Jurkat, Clone E6-1 (cell line): ENCODE data around the gene MAPKAPK3.

Experiments used
- DNase-seq: peaks from one replicate; pipeline ENCODE4 v3.0.0-alpha.2; 2011; ENCODE audit warnings: low read depth, low spot score
- H3K4me3 ChIP-seq: 2 replicates; pipeline ENCODE4 v1.5.1; 2011; ENCODE audit warnings: mild to moderate bottlenecking, low read length, control low read depth, moderate library complexity

The MAPKAPK3 gene

DNA sequence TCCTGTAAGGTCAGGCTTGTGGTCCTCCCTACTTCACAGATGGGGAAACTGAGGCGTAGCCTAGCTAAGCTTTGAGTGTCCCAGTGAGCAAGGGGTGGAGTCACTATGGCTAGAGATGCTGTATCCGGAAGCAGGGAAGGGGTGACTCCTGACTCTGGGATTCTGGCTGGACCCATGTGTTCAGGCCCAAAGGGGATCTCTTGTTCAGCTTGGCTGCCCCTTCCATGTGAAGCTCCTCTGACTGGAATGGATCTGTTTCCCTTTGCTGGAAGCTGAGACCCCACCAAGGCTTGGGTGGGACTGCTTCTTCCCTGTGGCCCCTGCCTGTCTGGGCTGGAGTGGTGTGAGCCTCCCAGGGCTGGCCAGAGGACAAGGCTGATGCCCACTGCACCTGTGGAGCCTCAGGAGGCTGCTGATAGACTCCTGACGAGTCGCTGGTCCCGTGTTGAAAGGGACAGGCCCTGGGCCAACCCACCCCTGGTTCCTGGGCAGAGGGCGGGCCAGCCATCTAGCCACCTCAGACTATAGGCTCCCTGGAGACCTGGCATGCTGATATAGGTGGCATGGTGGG is 1.0 kb downstream of the MAPKAPK3 start:
- DNase-seq, result no peak
- peak overlapping the region; percentile 96 for H3K4me3 ChIP-seq

DNA sequence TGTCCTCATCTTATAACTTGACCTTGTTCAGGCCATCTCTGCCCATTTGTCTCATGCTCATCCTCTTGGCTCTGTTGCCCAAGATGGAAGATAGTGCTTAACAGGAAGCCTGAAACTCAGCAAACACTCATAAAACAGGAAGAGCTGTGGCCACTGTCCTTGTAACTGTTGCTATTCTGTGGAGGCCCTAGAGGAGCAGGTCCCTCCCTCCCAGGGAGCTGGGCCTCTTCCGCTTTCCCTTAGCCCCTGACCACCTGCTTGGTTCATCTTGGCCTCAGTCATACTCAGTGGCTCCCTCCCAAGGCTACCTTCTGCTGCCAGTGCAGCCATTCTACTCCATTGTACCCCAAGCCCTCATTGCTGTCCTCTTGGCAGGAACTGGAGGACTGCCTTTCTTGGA is 3.5 kb downstream of the MAPKAPK3 start:
- peak overlapping the region; percentile 25 for H3K4me3 ChIP-seq
- no peak for DNase-seq

DNA sequence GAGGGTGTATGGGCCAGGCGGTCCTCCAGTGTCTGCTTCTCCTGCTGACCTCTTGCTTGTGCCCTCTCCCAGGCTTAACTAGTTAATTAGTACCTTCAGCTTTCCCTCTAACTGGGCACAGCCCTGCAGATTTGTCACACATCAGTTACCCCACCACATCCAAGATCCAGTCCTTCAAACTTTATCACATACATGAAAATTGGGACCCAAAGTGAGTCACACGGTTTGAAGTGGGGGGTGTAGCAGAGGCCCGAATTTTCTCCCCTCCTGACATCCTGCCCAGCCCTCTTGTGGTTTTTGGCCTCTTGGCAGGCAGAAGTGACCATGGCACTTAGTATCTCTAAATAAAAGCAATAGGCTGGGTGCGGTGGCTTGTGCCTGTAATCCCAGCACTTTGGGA is 3.9 kb downstream of the MAPKAPK3 start:
- DNase-seq, result no peak
- H3K4me3 ChIP-seq, result no peak overlapping the region

DNA sequence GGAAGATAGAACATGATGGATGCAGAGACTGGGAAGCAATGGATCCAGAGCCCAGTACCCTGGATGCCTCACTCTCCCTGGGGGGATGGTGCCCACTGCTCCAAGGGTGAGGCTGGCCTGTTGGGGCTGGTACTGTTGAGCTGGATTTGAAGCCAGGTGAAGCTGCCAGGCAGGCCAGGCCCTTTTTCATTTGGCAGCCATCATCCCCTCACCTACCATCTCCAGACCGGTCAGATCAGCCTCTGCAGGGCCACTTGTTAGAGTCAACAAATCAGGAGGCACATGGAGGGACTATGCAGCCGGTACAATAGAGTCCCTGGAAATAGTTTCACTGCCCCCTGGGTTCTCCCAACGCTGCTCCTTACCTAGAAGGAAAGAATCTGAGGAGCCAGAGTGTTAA is 5.9 kb downstream of the MAPKAPK3 start:
- no peak for DNase-seq
- H3K4me3 ChIP-seq, result no peak overlapping the region

DNA sequence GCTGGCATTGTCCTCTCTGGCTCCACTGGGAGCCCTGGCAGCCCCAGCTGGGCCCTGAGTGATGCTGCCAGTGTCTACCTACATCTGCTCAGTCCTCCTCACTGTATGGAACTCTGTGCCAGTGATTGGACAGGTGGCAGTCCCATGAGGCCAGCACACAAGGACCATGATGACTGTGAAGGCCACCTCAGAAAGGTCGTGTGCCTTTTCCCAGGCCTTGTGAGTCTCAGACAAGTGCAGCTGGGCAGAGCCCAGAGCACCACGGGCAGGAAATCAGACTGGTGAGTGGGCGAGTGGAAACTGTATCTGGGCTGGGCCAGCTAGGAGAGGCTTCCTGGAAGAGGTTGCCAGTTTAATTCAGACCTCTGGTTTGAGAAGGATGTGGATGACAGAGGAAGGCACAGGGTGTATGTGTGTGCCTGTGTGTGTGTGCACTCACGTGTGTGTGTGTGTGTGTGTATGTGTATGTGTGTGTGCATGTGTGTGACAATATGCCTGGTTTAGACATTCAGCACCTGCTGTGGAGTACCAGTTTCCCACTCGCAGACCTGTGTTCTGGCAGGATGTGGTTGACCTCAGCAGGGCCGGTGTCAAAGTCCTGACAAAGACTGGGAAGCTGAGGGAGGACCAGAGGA is 7.0 kb downstream of the MAPKAPK3 start:
- H3K4me3 ChIP-seq, result peak overlapping the region; percentile 21
- peak; percentile 96 for DNase-seq

DNA sequence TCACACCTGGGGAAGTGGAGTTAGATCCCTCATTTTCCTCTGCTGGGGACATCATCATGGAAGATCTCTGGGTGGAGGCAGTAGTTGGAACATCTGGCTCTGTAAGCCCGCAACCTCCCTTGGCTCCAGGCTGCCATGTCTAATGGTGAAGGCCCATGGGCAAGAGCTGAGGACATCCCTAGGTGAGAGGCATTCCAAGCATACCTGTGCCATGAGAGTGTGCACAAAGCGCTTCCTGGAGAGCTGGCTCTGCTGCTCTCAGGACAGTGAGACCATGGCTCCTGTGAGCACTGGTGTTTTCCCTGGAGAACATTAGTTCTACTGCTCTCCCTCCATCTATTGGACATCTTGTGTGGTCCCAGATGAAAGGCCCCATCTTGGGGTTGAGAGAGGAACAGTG is 7.7 kb downstream of the MAPKAPK3 start:
- H3K4me3 ChIP-seq, result peak overlapping the region; percentile 21

DNA sequence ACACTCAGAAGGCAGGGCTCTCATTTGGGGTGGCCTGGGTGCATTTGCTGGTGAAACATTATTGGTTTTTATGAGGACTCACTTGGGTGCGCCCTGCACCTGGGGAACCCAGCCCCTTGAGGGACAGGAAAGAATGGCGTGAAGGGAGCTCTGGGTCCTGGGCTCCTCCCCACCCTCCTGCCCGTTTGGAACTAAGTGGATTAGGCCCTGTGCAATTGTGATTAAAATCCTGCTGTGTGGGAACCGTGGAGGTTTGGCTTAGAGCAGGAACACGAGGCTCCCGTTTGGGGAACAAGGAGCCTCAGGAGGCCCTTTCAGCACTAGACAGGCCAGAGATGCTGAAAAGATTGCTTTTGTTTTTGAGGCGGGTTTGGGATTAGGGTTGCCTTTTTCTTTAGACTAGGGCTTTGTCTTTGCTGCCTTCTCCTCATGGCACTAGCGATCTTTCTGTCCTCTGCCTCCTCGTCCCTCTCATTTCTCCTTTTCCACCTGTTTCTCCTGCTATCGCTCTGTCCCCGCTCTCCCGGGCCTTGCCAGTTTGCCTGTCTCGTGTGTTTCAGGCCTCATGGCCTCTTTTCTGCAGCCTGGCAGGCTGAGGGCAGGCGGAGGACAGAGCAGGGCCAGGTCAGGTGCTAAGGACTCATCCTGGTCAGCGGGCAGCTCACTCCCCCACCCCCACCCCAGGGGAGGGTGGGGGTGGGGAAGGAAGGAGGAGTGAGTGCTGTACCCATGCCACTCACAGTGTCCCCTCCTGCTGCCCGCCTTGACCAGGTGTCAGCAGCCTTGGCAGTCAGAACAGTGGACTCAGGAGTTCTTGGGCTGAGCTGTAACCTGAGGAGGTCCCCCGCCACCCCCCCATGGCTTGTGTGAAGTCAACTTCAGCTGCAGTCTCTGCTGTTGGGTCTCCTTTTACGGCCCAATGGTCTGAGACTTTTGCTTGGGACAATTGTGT is 8.6 kb downstream of the MAPKAPK3 start:
- no peak for DNase-seq
- peak overlapping the region; percentile 15; the same call in 1 of the 2 replicates for H3K4me3 ChIP-seq

More for the DNA sequence above, 7.7 kb downstream of the MAPKAPK3 start:
- no peak for DNase-seq

DNA sequence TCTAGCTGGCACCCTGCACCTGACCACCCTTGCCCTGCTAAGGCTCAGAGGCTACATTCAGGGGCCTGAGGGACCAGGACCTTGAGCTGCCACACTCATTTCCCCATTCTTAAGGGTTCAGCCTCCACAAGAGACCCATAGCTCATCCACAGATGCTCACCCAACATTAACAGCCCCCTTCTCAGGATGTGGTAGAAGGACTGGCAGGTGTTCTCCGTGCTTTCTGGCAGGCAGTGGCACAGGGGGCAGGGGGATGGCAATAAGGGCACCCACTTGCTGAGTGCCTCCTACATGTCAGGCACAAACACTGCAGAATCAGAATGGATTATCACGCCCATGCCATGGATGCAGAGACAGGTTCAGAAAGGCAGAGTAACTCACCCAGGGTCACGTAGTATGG is 9.4 kb downstream of the MAPKAPK3 start:
- peak overlapping the region; percentile 30 for H3K4me3 ChIP-seq
- peak; percentile 94 for DNase-seq

DNA sequence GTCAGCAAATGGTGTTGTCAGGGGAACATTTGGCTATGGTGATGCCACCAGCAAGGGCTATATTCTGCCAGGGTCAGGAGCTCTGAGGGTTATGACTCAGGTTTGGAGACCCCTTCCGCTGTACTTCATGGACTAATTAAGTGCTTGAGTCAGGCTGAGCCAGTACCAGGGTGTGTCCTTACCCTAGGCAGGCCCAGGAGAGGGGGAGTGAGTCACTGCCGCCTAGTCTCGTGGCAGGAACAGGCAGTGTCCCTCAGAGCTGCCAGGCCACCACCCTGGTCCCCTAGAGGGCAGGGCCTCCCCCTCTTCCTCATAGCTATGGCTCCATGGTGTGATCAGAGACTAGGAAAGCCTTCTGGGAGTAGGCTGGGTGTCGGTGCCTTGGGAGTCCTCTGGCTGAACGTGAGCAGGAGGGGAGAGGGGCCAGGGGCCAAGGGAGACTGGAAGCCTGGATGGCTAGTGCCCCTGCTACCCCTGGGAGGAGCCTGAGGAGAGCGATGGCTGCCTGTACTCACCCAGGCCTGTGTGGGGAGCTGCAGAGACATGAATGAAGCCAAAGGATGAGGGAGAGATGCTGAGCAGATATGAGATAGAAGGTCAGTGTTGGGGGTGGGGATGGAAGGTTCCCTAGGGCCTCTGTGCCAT is 10.6 kb downstream of the MAPKAPK3 start:
- no peak overlapping the region for H3K4me3 ChIP-seq
- no peak for DNase-seq

DNA sequence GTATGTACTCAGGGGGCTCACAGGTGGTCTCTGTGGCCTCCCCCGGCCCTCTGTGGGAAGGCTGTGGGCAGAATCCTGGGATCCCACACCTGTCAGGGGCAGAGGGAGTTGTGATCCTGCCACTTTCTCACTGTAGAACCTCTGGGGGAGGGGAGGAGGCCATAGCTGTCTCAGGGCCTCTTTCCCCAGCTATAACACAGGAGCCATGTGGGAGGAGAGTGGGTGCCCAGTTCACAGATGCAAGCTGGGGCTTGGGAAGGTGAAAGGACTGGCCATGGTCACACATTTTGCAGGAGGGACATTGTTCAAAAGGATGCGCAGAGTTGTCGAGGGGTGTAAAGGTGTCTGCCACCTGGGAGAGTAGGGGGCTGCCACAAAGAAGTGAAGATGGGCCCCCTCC is 11.7 kb downstream of the MAPKAPK3 start:
- DNase-seq, result no peak
- no peak overlapping the region for H3K4me3 ChIP-seq

DNA sequence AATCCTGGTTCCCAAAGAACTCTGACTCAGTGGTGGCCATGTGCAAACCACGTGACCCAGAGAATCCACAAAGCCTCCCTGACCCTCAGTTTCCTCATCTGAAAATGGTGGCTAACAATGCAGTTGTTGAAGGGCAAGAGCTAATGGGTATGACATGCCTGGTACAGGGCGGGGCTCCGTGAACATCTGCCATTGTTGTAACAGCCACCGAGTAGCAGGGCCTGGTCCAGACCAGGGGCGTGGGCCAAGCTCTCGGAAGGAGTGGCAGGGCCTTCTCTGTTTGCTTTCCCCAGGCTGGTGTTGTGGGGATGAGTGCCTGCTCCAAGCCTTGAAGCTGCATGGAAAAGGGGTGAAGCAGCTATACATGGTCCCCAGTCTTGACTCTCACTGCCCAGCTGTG is 13.4 kb downstream of the MAPKAPK3 start:
- DNase-seq, result no peak
- no peak overlapping the region for H3K4me3 ChIP-seq

DNA sequence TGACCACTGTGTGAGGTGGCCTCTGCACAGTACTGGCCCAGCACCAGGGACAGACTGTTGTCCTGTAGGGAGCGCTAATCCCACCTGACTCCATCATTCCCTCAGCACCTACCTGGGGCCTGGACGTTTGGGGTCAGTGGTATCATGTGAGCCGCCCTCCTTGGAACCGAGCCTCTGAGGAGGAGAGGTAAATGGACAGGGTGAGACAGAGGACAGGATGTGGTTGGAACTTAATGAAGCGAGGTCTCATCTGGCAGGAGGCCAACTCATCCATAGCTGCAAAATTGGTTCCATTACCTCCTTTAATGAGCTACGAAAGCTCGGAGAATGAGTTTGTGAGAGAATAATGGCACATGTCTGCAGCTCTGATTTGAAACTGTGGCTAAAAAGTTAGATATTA is 13.9 kb downstream of the MAPKAPK3 start:
- no peak for DNase-seq

DNA sequence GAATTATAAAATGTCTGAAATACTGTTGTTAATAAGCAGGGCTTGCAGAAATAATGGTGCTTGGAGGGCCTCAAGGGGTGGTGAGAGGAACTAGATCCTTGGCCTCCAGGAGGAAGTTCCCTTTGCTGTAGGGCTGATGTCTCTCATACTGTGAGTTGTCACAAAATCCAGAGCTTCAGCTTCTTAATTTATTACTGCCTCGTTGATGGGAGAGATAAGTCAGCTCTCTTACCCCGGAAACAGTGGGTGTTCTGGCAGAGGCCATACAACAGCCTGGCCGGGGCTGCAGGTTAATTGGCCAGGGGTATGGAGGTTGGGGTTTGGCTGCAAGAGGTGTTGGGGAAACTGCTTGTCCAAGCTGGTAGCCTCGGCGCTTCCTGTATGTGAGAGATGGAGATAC is 15.5 kb downstream of the MAPKAPK3 start:
- DNase-seq, result no peak
- H3K4me3 ChIP-seq, result no peak overlapping the region

More for the DNA sequence above, 13.9 kb downstream of the MAPKAPK3 start:
- H3K4me3 ChIP-seq, result no peak overlapping the region

DNA sequence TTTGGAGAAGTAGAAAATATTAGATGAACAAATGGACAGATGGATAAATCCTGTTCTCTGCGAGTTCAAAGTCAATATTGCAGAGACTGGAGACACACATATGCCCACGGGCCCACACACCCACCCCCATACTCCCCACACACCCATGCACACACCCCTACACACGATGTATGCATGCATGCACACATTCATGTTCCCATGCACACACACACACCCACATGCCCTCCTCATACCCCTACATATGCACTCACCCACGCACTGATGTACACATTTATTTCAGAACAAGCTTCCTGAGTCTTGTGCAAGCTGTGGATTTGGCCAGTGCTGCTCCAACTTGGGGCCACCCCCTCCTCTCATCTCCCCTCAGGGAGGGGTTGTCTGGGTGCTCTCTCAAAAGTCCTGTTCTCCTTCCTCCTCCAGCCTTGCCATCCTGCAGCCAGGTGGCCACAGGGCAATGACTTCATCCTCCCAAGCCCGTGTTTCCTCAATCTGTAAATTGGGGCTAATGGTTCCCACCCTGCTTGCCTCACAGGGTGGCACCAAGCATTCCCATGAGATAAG is 16.4 kb downstream of the MAPKAPK3 start:
- no peak overlapping the region for H3K4me3 ChIP-seq
- DNase-seq, result no peak

DNA sequence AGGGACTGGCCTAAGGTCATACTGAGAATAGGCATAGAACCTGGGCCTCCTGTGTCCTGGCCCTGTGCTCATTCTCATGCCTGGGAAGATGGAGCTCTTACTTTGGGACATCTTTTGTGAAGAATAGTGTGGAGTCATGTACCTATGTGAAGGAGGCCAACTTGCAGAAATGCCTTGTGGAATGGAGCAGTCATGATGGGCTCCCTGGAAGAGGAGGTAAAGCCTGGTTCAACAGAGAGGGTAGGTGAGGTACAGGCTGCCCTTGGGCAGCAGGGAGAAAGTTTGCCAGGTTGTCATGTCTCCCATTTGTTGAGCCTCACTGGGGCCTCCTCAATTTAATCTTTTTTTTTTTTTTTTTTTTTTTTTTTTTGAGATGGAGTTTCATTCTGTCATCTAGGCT is 18.1 kb downstream of the MAPKAPK3 start:
- no peak for DNase-seq
- no peak overlapping the region for H3K4me3 ChIP-seq

DNA sequence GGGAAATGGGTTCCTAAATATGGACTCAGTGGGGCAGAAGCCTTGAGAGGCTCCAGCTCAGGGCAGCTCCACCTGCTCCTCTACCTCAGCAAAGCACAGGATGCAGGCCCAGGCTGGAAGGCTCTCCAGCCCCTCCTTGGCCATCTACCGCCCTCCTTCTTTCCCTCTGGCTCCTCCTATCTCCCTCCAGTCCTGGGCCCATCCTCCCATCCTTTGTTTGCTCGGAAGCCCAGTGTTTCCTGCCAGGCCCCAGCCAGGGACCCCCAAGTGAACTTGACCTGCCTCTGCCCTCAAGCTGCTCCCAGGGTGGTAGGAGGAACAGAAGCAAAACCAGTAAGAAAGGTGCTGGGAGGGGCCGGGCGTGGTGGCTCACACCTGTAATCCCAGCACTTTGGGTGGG is 20.1 kb downstream of the MAPKAPK3 start:
- H3K4me3 ChIP-seq, result no peak overlapping the region
- no peak for DNase-seq

DNA sequence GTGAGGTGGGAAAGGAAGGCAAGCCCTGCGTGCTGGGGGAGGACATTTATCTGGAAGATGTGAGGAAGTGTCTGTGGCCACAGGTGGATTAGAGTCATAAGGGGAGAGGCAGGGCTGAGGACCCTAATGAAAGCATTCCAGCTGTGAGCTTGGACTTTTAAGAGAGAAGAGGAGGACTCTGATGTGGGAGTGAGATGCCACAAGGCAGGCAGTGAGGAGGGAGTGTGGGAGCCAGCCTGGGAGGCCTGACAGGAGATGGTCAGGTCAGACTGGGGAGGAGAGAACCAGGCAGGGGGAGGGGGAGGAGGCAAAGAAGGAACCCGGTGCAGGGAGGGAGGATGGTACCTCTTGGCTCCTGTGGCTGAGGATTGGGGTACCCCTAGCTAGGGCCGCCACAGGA is 21.0 kb downstream of the MAPKAPK3 start:
- DNase-seq, result no peak

DNA sequence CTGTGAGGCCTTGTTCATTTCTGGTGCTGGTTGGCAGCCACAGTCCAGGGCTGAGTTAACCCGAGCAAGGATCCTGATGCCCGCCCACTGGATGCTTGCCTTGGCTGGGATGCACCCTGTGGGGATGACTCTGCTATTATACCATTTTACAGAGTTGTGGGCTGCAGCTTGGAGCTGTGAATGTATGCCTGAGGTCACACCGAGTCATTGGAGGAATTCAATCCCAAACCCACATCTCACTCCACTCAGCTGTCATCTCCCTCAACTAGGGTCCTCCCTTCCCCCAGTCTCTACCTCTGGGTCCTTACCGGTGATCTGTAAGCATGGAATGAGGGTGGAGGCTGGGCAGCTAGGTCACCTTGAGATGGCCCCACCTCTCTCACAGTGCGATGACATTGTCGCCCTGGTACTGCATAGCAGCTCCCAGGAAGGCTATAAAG is 22.1 kb downstream of the MAPKAPK3 start:
- H3K4me3 ChIP-seq, result no peak overlapping the region
- DNase-seq, result no peak

More for the DNA sequence above, 21.0 kb downstream of the MAPKAPK3 start:
- no peak overlapping the region for H3K4me3 ChIP-seq

DNA sequence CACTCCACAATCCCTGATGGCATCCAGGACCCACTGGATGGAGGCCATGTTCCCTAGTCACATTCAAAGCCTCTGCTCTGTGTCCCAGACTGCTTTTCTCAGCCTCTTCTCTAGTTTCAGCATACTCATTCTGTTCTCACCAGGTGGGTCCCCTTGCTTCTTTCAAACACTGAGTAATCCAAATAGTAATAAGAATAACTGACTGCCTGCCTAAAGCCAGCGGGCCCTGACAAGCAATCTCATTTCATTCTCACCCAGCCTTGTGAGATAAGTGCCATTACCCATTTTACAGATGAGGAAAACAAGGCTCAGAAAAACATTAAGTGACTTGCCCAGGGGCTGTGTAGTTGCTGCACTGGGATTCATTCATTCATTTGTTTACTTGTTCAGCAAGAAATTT is 25.4 kb downstream of the MAPKAPK3 start:
- no peak overlapping the region for H3K4me3 ChIP-seq
- DNase-seq, result no peak
